MM.1S (cell line): ENCODE measurements around the gene SDK1.

Source experiments
- DNase-seq: peaks from one replicate; pipeline ENCODE4 v3.0.0-alpha.2; 2015
- H2AFZ ChIP-seq: fragments of 300-600 bp; sonication (generic); 2 replicates; pipeline ENCODE4 v1.6.0; 2016; ENCODE audit warnings: antibody characterized with exemption, low read length
- H3F3A ChIP-seq: fragments of 300-600 bp; sonication (generic); 2 replicates; pipeline ENCODE4 v1.6.1; 2016; ENCODE audit warnings: mild to moderate bottlenecking, antibody characterized with exemption, low read length, moderate library complexity, mixed read lengths; ENCODE audit not compliant: insufficient read depth
- H3K27ac ChIP-seq: fragments of 300-600 bp; sonication (generic); 2 replicates; pipeline ENCODE4 v1.5.1; 2016; ENCODE audit warnings: mild to moderate bottlenecking, low read length
- H3K27me3 ChIP-seq: fragments of 300-600 bp; sonication (generic); replicated peaks from 2 replicates; pipeline ENCODE4 v1.6.0; 2016; ENCODE audit warnings: low read length; ENCODE audit not compliant: insufficient read depth
- H3K36me3 ChIP-seq: fragments of 300-600 bp; sonication (generic); replicated peaks from 2 replicates; pipeline ENCODE4 v1.6.1; 2016; ENCODE audit warnings: mild to moderate bottlenecking, low read length, mixed read lengths; ENCODE audit not compliant: insufficient read depth
- H3K4me1 ChIP-seq: fragments of 300-600 bp; sonication (generic); 2 replicates; pipeline ENCODE4 v1.6.1; 2016; ENCODE audit warnings: low read length, mixed read lengths
- H3K4me2 ChIP-seq: fragments of 300-600 bp; sonication (generic); 2 replicates; pipeline ENCODE4 v1.6.0; 2016; ENCODE audit warnings: low read depth, low read length
- H3K4me3 ChIP-seq: fragments of 300-600 bp; sonication (generic); 2 replicates; pipeline ENCODE4 v1.5.1; 2016; ENCODE audit warnings: low read length, mixed read lengths
- H3K79me2 ChIP-seq: fragments of 300-600 bp; sonication (generic); 2 replicates; pipeline ENCODE4 v1.6.1; 2016; ENCODE audit warnings: mixed run types, low read length, mixed read lengths
- H3K9ac ChIP-seq: fragments of 300-600 bp; sonication (generic); 2 replicates; pipeline ENCODE4 v1.6.1; 2016; ENCODE audit warnings: low read length, mixed read lengths
- H3K9me2 ChIP-seq: fragments of 300-600 bp; sonication (generic); replicated peaks from 2 replicates; pipeline ENCODE4 v1.6.1; 2016; ENCODE audit warnings: mild to moderate bottlenecking, low read length, mixed read lengths; ENCODE audit not compliant: insufficient read depth
- H3K9me3 ChIP-seq: fragments of 300-600 bp; sonication (generic); replicated peaks from 2 replicates; pipeline ENCODE4 v1.6.1; 2016; ENCODE audit warnings: mild to moderate bottlenecking, low read length, mixed read lengths; ENCODE audit not compliant: insufficient read depth
- H4K20me1 ChIP-seq: fragments of 300-600 bp; sonication (generic); 2 replicates; pipeline ENCODE4 v1.6.1; 2016; ENCODE audit warnings: mild to moderate bottlenecking, low read length, moderate library complexity, mixed read lengths; ENCODE audit not compliant: insufficient read depth
- CTCF ChIP-seq: fragments of 300-600 bp; sonication (generic); IDR thresholded peaks from 2 replicates; pipeline ENCODE4 v1.5.1; 2016; ENCODE audit warnings: antibody characterized with exemption, low read length, mixed read lengths
- EZH2 ChIP-seq: fragments of 300-600 bp; sonication (generic); optimal IDR thresholded peaks from 2 replicates; pipeline ENCODE3; 2017; ENCODE audit warnings: low read depth, mild to moderate bottlenecking, antibody characterized with exemption, low read length, mixed read lengths
- EZH2phosphoT487 ChIP-seq: fragments of 300-600 bp; sonication (generic); IDR thresholded peaks from 2 replicates; pipeline ENCODE4 v1.6.1; 2018; ENCODE audit warnings: antibody characterized with exemption, low read length

Gene SDK1

DNA sequence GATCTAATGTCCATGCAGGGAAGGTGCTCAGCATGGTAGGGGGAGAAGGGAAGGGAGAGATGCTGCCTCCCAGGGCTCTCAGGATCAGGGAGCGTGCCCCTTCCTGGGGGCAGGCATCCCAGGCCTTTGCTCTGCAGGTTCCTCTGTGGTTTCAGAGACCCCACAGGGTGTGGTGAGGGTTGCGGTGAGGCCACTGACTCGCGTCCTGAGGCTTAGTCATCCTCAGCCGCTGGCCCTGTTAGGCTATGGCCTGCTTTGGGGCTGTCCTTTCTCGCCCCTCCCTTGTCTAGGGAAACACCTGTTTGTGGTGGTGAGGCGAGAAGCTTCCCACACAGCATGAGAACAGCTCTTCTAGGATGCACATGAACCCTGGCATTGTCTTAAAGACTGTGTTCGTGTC, 822.8 kb downstream of the SDK1 start:
- H3K9me2 ChIP-seq: no peaks in the 10 kb centered on the region
- H3K27me3 ChIP-seq: no peaks in the 10 kb centered on the region
- no peak for TF ChIP-seq EZH2phosphoT487
- TF ChIP-seq CTCF: no peak
- no peak for TF ChIP-seq EZH2
- no peaks in the 10 kb centered on the region for H4K20me1 ChIP-seq
- no peak overlapping the region for H3K4me3 ChIP-seq
- H3K79me2 ChIP-seq: no peaks in the 10 kb centered on the region
- H3K27ac ChIP-seq: no peak overlapping the region
- no peak overlapping the region for H3K9ac ChIP-seq
- no peak overlapping the region for H3K4me2 ChIP-seq
- no peak for DNase-seq
- no peaks in the 10 kb centered on the region for H3F3A ChIP-seq
- H2AFZ ChIP-seq: no peak overlapping the region
- no peaks in the 10 kb centered on the region for H3K4me1 ChIP-seq
- no peaks in the 10 kb centered on the region for H3K9me3 ChIP-seq
- no peaks in the 10 kb centered on the region for H3K36me3 ChIP-seq

DNA sequence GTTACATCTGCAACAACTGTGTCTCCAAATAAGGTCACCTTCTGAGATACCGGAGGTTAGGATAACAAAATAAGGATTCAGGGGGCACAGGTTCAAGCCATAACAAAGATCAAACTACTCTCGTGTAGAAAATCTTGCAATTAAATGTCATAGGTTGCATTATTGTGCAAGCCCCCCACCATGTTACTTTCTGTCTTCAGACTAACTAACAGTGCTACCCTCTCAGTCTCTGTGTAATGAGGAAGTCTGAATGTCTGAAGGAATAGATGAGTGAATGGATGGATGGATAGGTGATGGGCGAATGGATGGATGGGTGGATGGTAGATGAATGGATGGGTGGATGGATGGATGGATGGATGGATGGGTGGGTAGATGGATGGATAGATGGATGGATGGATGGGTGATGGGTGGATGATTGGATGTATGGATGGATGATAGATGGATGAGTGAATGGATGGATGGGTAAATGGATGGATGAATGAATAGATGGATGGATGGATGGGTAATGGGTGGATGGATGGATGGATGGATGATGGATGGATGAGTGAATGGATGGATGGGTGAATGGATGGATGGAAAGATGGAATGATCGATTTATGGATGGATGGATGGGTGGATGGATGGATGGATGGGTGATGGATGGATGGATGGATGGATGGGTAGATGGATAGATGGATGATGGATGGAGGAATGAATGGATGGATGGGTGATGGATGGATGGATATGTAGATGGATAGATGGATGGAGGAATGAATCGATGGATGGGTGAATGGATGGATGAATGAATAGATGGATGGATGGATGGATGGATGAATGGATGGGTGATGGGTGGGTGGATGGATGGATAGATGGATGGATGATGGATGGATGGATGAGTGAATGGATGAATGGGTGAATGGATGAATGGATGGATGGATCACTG, 823.8 kb downstream of the SDK1 start:
- no peak overlapping the region for H3K4me2 ChIP-seq
- H3K9me3 ChIP-seq: no peaks in the 10 kb centered on the region
- no peaks in the 10 kb centered on the region for H3K4me1 ChIP-seq
- no peak overlapping the region for H2AFZ ChIP-seq
- TF ChIP-seq EZH2: no peak
- no peak for TF ChIP-seq CTCF
- TF ChIP-seq EZH2phosphoT487: no peak
- no peak overlapping the region for H3K4me3 ChIP-seq
- H3F3A ChIP-seq: no peaks in the 10 kb centered on the region
- H3K36me3 ChIP-seq: no peaks in the 10 kb centered on the region
- no peaks in the 10 kb centered on the region for H4K20me1 ChIP-seq
- no peak overlapping the region for H3K27ac ChIP-seq
- H3K79me2 ChIP-seq: no peaks in the 10 kb centered on the region
- no peak for DNase-seq
- no peak overlapping the region for H3K9ac ChIP-seq
- no peaks in the 10 kb centered on the region for H3K9me2 ChIP-seq
- no peaks in the 10 kb centered on the region for H3K27me3 ChIP-seq

GRCh38 chr7:4127909-4128560, 827.0 kb downstream of the SDK1 start:
- no peak overlapping the region for H3K27ac ChIP-seq
- H3K4me1 ChIP-seq: no peaks in the 10 kb centered on the region
- H3K4me3 ChIP-seq: no peak overlapping the region
- no peaks in the 10 kb centered on the region for H4K20me1 ChIP-seq
- H3K9me3 ChIP-seq: no peaks in the 10 kb centered on the region
- TF ChIP-seq CTCF (no peak), EZH2 (no peak), EZH2phosphoT487 (no peak)
- no peak overlapping the region for H3K4me2 ChIP-seq
- H2AFZ ChIP-seq: no peak overlapping the region
- no peaks in the 10 kb centered on the region for H3K79me2 ChIP-seq
- DNase-seq: no peak
- no peaks in the 10 kb centered on the region for H3F3A ChIP-seq
- H3K9me2 ChIP-seq: no peaks in the 10 kb centered on the region
- H3K36me3 ChIP-seq: no peaks in the 10 kb centered on the region
- no peaks in the 10 kb centered on the region for H3K27me3 ChIP-seq
- H3K9ac ChIP-seq: no peak overlapping the region
